NK-92 (cell line): ENCODE results near the gene SLC25A33.
A peak's percentile ranks its signal among the peaks of the same experiment; 100 is the strongest.

ENCODE experiments used
- DNase-seq: peaks from one replicate; lab custom pipeline; 2025; ENCODE audit not compliant: unreplicated experiment; lab: John Stamatoyannopoulos, UW

Gene SLC25A33

GRCh38 chr1:9586147-9586766, 47.0 kb downstream of the SLC25A33 start:
- DNase-seq: no peak

- peak; percentile 51 for DNase-seq
Observed at GRCh38 chr1:9588551-9589143, 49.4 kb downstream of the SLC25A33 start, which contains the start of gene TMEM201. TMEM201 (plus strand) TSS chr1:9588911; CDS start chr1:9588931, 20 bp downstream.

GRCh38 chr1:9589144-9589718, 50.0 kb downstream of the SLC25A33 start:
- DNase-seq: no peak

- no peak for DNase-seq
Observed at GRCh38 chr1:9589719-9590157, 50.5 kb downstream of the SLC25A33 start.

GRCh38 chr1:9590201-9590600, 50.9 kb downstream of the SLC25A33 start:
- DNase-seq: no peak

- no peak for DNase-seq
Observed at GRCh38 chr1:9590945-9591668, 51.8 kb downstream of the SLC25A33 start.

GRCh38 chr1:9591669-9592509, 52.6 kb downstream of the SLC25A33 start:
- DNase-seq: no peak

GRCh38 chr1:9592510-9593075, 53.3 kb downstream of the SLC25A33 start:
- no peak for DNase-seq

- DNase-seq: no peak
Observed at GRCh38 chr1:9593147-9593491, 53.9 kb downstream of the SLC25A33 start.

- no peak for DNase-seq
Observed at GRCh38 chr1:9593492-9594465, 54.5 kb downstream of the SLC25A33 start.

GRCh38 chr1:9594471-9595155, 55.3 kb downstream of the SLC25A33 start:
- DNase-seq: no peak

- no peak for DNase-seq
Observed at GRCh38 chr1:9595156-9595967, 56.1 kb downstream of the SLC25A33 start.

- DNase-seq: no peak
Observed at GRCh38 chr1:9595968-9596340, 56.7 kb downstream of the SLC25A33 start.

- DNase-seq: no peak
Observed at GRCh38 chr1:9596415-9597123, 57.3 kb downstream of the SLC25A33 start.

- no peak for DNase-seq
Observed at GRCh38 chr1:9597361-9598315, 58.4 kb downstream of the SLC25A33 start.

GRCh38 chr1:9598316-9598700, 59.0 kb downstream of the SLC25A33 start:
- DNase-seq: no peak
